Heart right ventricle (tissue), 16 donors: ENCODE data around the gene PTPRD. TPM values are rescaled to one million over a fixed set of nuclear protein-coding genes. Genes with fewer than 3 reads are reported as not detected.

Experiments used
- ATAC-seq, 8 donors: fragments of 200-7000 bp; cut with Tn5 transposase; one replicate each; pipeline ENCODE4 v1.9.1; 2020; ENCODE audit warnings: mild to moderate bottlenecking in 8 of 8, moderate library complexity in 8 of 8, moderate number of reproducible peaks in 1 of 8
- DNase-seq, 2 donors: peaks; one replicate each; pipeline ENCODE4 v3.0.0-alpha.2; 2020
- H3K27ac ChIP-seq, 10 donors: fragments of 200-600 bp; sonication (generic) in 2 of 10; one replicate each; pipeline versions ENCODE4 v1.5.0 to v1.8.0; 2020 to 2022; ENCODE audit warnings: mild to moderate bottlenecking in 3 of 10
- H3K27me3 ChIP-seq, 7 donors: fragments of 200-600 bp; one replicate each; pipeline ENCODE4 v1.8.0; 2021 to 2022; ENCODE audit warnings: mild to moderate bottlenecking in 2 of 7
- H3K36me3 ChIP-seq, 9 donors: fragments of 200-600 bp; sonication (generic) in 1 of 9; one replicate each; pipeline versions ENCODE4 v1.5.0 to v1.8.0; 2020 to 2022; ENCODE audit warnings: mild to moderate bottlenecking in 2 of 9
- H3K4me1 ChIP-seq, 9 donors: fragments of 200-600 bp; sonication (generic) in 1 of 9; one replicate each; pipeline versions ENCODE4 v1.5.0 to v1.8.0; 2020 to 2022; ENCODE audit warnings: mild to moderate bottlenecking in 4 of 9
- H3K4me3 ChIP-seq, 10 donors: fragments of 200-600 bp; sonication (generic) in 2 of 10; one replicate each; pipeline versions ENCODE4 v1.5.0 to v1.8.0; 2020 to 2022; ENCODE audit warnings: mild to moderate bottlenecking in 7 of 10, moderate library complexity in 2 of 10
- H3K9me3 ChIP-seq, 11 donors: fragments of 200-600 bp in 10 of 11; sonication (generic) in 2 of 11; one replicate each; pipeline versions ENCODE4 v1.5.0 to v1.8.0; 2013 to 2022; ENCODE audit warnings: mild to moderate bottlenecking in 2 of 11, control low read depth in 1 of 11, moderate library complexity in 1 of 11
- WGBS, 2 donors: extraction: QIAGEN DNeasy Blood & Tissue Kit; methylation state at CpG; one replicate each; pipeline ENCODE4 v1.1.7; 2013; ENCODE audit warnings: inconsistent platforms in 1 of 2; 5-methylcytosine and 5-hydroxymethylcytosine counted together
- intact Hi-C, 10 donors: fragments of 100-400 bp; cut with DNase I; formaldehyde crosslinking; loops; one replicate each; pipeline versions ENCODE4 v1.11.1 to v1.14.2; 2022
- polyA plus RNA-seq, 2 donors: library from polyadenylated mRNA; stranded (reverse); fragments of 200-250 nt; gene quantifications; one replicate each; pipeline ENCODE4 v1.2.3, GENCODE V29; 2013
- total RNA-seq, 10 donors: library from RNA; stranded (reverse); fragmentation: NEBNext Ultra II Directional in 3 of 10; extraction: Animal tissue kit (Norgen Biotek cat#: 25700) in 3 of 10; gene quantifications; one replicate each; pipeline versions ENCODE4 v1.2.1 to v1.2.4, GENCODE V29; 2021 to 2023
- TF ChIP-seq, protein P1 (sequence below), 9 donors: fragments of 200-600 bp; sonication (generic) in 2 of 9; IDR thresholded peaks; one replicate each; pipeline versions ENCODE4 v1.5.0 to v1.8.0; 2021 to 2022; ENCODE audit warnings: antibody characterized with exemption in 9 of 9, mild to moderate bottlenecking in 5 of 9, moderate library complexity in 1 of 9
- donor health status: Arrhythmogenic right ventricular cardiomyopathy.
- donor health status: ischemic (EF 13 %, LVEDD 7.1; RV severe dilation, severe dysfunction).
- donor health status: healthy with polysubstance abuse.
- donor health status: DM: no; HTN: yes; CAD: no.
- donor health status: DM: no; HTN: no; CAD: no.
- donor health status: ischemic (EF 25% LVEDD 6.9; RV normal size, moderate dysfunction).
- donor health status: ischemic (EF 25% LVEDD 5.7; RV mildly dilated, moderate dysfunction).
- donor health status: healthy.
- donor health status: DM: yes; HTN: yes; CAD: no.
- donor health status: Ischemic cardiomyopathy.
- donor health status: ischemic (EF 35%, LVEDD 5.7; RV mildly dilated, moderate dysfunction).
- donor health status: nonischemic (EF 11% LVEDD 7.7; RV severe dilation, severe dysfunction).
- donor health status: DM: yes; HTN: yes; CAD: no.
- donor health status: PGD.
- donor health status: ischemic (EF 29% LVEDD 5.4; RV normal size, mild dysfunction).
- donor health status: nonischemic (EF 23%, LVEDD 6.1; RV moderate dilation, normal function).

PTPRD gene
- total and polyA plus RNA-seq, 12 donors = 1.4 to 25.2 (median 13.0) TPM

DNA sequence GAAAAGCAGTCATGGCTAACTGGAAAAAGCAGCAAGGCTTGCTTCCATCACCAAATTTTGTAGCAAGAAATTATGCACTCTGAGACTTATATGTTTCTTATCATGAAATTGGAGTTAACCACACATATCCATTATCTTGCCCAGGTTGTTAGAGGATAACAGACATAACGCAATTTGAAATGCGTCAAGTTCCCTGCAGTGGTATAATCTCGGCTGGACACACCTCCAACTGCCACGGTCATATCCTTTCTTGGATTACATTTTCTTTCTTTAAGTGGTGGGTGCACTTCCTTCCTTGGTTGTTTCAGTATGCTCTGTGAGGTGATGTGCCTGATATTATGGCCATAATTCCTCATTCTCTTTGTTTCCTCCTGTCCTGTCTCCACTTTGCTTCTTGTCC is 2118.2 kb downstream of the PTPRD start:
- ATAC-seq (no peak), DNase-seq (no peak)
- H3K27me3 ChIP-seq = no peaks in the 10 kb centered on the region
- H3K27ac ChIP-seq = no peak overlapping the region
- no peaks in the 10 kb centered on the region for H3K9me3 ChIP-seq
- no peak overlapping the region for H3K4me3 ChIP-seq
- intact Hi-C loops = no loop called here
- TF ChIP-seq, protein P1, sequence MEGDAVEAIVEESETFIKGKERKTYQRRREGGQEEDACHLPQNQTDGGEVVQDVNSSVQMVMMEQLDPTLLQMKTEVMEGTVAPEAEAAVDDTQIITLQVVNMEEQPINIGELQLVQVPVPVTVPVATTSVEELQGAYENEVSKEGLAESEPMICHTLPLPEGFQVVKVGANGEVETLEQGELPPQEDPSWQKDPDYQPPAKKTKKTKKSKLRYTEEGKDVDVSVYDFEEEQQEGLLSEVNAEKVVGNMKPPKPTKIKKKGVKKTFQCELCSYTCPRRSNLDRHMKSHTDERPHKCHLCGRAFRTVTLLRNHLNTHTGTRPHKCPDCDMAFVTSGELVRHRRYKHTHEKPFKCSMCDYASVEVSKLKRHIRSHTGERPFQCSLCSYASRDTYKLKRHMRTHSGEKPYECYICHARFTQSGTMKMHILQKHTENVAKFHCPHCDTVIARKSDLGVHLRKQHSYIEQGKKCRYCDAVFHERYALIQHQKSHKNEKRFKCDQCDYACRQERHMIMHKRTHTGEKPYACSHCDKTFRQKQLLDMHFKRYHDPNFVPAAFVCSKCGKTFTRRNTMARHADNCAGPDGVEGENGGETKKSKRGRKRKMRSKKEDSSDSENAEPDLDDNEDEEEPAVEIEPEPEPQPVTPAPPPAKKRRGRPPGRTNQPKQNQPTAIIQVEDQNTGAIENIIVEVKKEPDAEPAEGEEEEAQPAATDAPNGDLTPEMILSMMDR (IDR thresholded peaks at IDR 0.05) = no peak
- no peaks in the 10 kb centered on the region for H3K4me1 ChIP-seq
- H3K36me3 ChIP-seq = no peaks in the 10 kb centered on the region
- WGBS, 2 donors = 68 to 77% methylated on average over 4 of the region's 4 CpGs

DNA sequence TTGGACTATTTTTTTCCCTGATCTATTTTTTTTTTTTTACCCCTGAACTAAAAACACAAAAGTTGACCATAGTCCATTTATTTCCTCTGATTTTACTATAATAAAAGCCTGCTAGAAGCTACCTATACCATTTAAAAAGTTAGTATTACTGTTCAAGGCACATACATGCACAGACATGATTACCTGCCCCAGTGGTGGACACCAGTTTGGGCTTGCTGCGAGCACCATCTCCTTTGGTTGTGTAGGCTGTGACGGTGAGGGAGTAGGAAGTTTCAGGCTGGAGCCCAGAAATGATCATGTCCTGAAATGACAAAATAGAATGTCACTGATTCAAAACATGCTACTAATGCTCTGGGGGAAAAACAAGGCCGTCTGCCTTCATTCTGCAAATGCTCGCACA is 2120.1 kb downstream of the PTPRD start:
- ATAC-seq (no peak), DNase-seq (no peak)
- Histone ChIP-seq H3K27me3 (no peaks in the 10 kb centered on the region), H3K4me1 (no peaks in the 10 kb centered on the region), H3K9me3 (no peaks in the 10 kb centered on the region), H3K4me3 (no peak overlapping the region), H3K36me3 (no peaks in the 10 kb centered on the region), H3K27ac (no peak overlapping the region)
- WGBS, 2 donors = 81 to 92% methylated on average over 4 of the region's 4 CpGs
- intact Hi-C loops = no loop called here
- TF ChIP-seq, protein P1 (IDR thresholded peaks at IDR 0.05) = no peak

GRCh38 chr9:8492024-8492423 is 2120.8 kb downstream of the PTPRD start:
- H3K27ac ChIP-seq = no peak overlapping the region
- ATAC-seq = no peak
- no peaks in the 10 kb centered on the region for H3K9me3 ChIP-seq
- no peaks in the 10 kb centered on the region for H3K27me3 ChIP-seq
- WGBS, 2 donors = 88 to 94% methylated on average over 2 of the region's 2 CpGs
- intact Hi-C loops = no loop called here
- TF ChIP-seq, protein P1 (IDR thresholded peaks at IDR 0.05) = no peak
- no peak for DNase-seq
- H3K4me1 ChIP-seq = no peaks in the 10 kb centered on the region
- no peaks in the 10 kb centered on the region for H3K36me3 ChIP-seq
- H3K4me3 ChIP-seq = no peak overlapping the region

DNA sequence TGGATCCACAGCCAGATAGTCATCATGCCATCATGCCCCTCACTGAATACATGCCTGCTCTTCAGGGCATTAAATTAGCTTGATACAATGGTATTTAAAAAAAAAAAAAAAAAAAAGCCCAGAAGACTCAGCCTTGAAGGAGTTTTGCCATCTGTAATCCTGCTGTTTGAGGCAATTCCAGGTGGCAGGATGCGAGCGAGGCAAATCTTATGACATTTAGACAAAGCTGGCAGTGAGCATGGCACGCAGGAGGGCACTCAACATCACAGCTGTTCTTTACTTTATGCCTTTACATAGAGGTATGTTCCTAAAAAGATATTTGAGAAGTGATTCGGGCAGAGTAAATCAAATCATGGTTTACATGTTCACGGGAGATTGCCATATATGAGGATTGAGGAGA is 2121.2 kb downstream of the PTPRD start:
- no peaks in the 10 kb centered on the region for H3K27me3 ChIP-seq
- ATAC-seq = no peak
- intact Hi-C loops = no loop called here
- no peaks in the 10 kb centered on the region for H3K36me3 ChIP-seq
- no peaks in the 10 kb centered on the region for H3K4me1 ChIP-seq
- no peak overlapping the region for H3K27ac ChIP-seq
- 91 to 97% methylated on average over 5 of the region's 5 CpGs for WGBS, 2 donors
- H3K9me3 ChIP-seq = no peaks in the 10 kb centered on the region
- TF ChIP-seq, protein P1 (IDR thresholded peaks at IDR 0.05) = no peak
- H3K4me3 ChIP-seq = no peak overlapping the region
- DNase-seq = no peak
